Adipose tissue (tissue), 3 donors: ENCODE data around the gene GGNBP2. TPM values are rescaled to one million over a fixed set of nuclear protein-coding genes. Genes with fewer than 3 reads are reported as not detected.

Experiments
- H3K27ac ChIP-seq: one replicate; pipeline ENCODE4 v1.5.1; 2013; ENCODE audit warnings: low read depth, low read length
- WGBS, 3 donors: extraction: QIAGEN DNeasy Blood & Tissue Kit; methylation state at CpG; one replicate each; pipeline ENCODE4 v1.1.7; 2013; 5-methylcytosine and 5-hydroxymethylcytosine counted together
- polyA plus RNA-seq, 3 donors: library from polyadenylated mRNA; stranded (reverse); fragments of 200-250 nt; gene quantifications; one replicate each; pipeline ENCODE4 v1.2.3, GENCODE V29; 2013
- donor health status: healthy with polysubstance abuse.
- donor health status: Bipolar disorder and iron deficiency.
- donor health status: healthy.

The GGNBP2 gene
- polyA plus RNA-seq, 3 donors, result 34.8 to 57.7 (median 41.9) TPM

- H3K27ac ChIP-seq, result peak overlapping the region; percentile 15
- WGBS, 3 donors, result 0 to 1% (median 0%) methylated on average over 39 to 60 of the region's 60 CpGs
Measured at GRCh38 chr17:36545465-36546417, 1.0 kb downstream of the GGNBP2 start.

- H3K27ac ChIP-seq, result no peak overlapping the region
- 7 to 9% (median 8%) methylated on average over 7 of the region's 7 CpGs for WGBS, 3 donors
Measured at GRCh38 chr17:36546418-36547093, 1.8 kb downstream of the GGNBP2 start.

- H3K27ac ChIP-seq, result no peak overlapping the region
Measured at GRCh38 chr17:36547776-36548175, 3.1 kb downstream of the GGNBP2 start.

GRCh38 chr17:36550491-36551417, 6.0 kb downstream of the GGNBP2 start:
- no peak overlapping the region for H3K27ac ChIP-seq
- WGBS, 3 donors, result 77 to 90% (median 86%) methylated on average over 8 of the region's 8 CpGs

- no peak overlapping the region for H3K27ac ChIP-seq
- 81 to 94% (median 88%) methylated on average over 3 of the region's 3 CpGs for WGBS, 3 donors
Measured at GRCh38 chr17:36553459-36553858, 8.7 kb downstream of the GGNBP2 start.

GRCh38 chr17:36566081-36566480, 21.4 kb downstream of the GGNBP2 start:
- no peak overlapping the region for H3K27ac ChIP-seq
- 89 to 94% (median 90%) methylated on average over 4 of the region's 4 CpGs for WGBS, 3 donors

- no peak overlapping the region for H3K27ac ChIP-seq
- WGBS, 3 donors, result 92 to 95% (median 92%) methylated on average over 12 of the region's 12 CpGs
Measured at GRCh38 chr17:36575028-36575427, 30.3 kb downstream of the GGNBP2 start.

- H3K27ac ChIP-seq, result no peak overlapping the region
- WGBS, 3 donors, result 67 to 90% (median 83%) methylated on average over 2 of the region's 2 CpGs
Measured at GRCh38 chr17:36576793-36577192, 32.1 kb downstream of the GGNBP2 start.

- no peak overlapping the region for H3K27ac ChIP-seq
- 95 to 98% (median 96%) methylated on average over 2 of the region's 2 CpGs for WGBS, 3 donors
Measured at GRCh38 chr17:36578671-36579070, 34.0 kb downstream of the GGNBP2 start.

- no peak overlapping the region for H3K27ac ChIP-seq
- WGBS, 3 donors, result 40 to 75% (median 75%) methylated on average over 1 of the region's 1 CpG
Measured at GRCh38 chr17:36583787-36584186, 39.1 kb downstream of the GGNBP2 start.

- no peak overlapping the region for H3K27ac ChIP-seq
Measured at GRCh38 chr17:36586138-36586537, 41.4 kb downstream of the GGNBP2 start.

GRCh38 chr17:36590082-36590481, 45.4 kb downstream of the GGNBP2 start:
- 45 to 62% (median 53%) methylated on average over 2 of the region's 2 CpGs for WGBS, 3 donors
- H3K27ac ChIP-seq, result no peak overlapping the region

More at GRCh38 chr17:36586138-36586537, 41.4 kb downstream of the GGNBP2 start:
- 91 to 98% (median 95%) methylated on average over 2 of the region's 2 CpGs for WGBS, 3 donors

- WGBS, 3 donors, result 1 to 2% (median 2%) methylated on average over 70 to 87 of the region's 87 CpGs
- H3K27ac ChIP-seq, result no peak within 1 kb of the TSS
Measured at GRCh38 chr17:36591434-36592315, 47.0 kb downstream of the GGNBP2 start, which contains the start of gene DHRS11. DHRS11 (plus strand) TSS chr17:36591879; CDS start chr17:36592010, 131 bp downstream.

- WGBS, 3 donors, result 1 to 4% (median 3%) methylated on average over 20 of the region's 20 CpGs
- no peak overlapping the region for H3K27ac ChIP-seq
Measured at GRCh38 chr17:36592316-36592715, 47.6 kb downstream of the GGNBP2 start.

GRCh38 chr17:36592716-36593321, 48.1 kb downstream of the GGNBP2 start:
- H3K27ac ChIP-seq, result no peak overlapping the region
- 26 to 53% (median 46%) methylated on average over 4 of the region's 4 CpGs for WGBS, 3 donors

GRCh38 chr17:36593656-36594316, 49.1 kb downstream of the GGNBP2 start:
- H3K27ac ChIP-seq, result no peak overlapping the region
- 79 to 86% (median 79%) methylated on average over 8 of the region's 8 CpGs for WGBS, 3 donors
